DMS53 treated with DMSO at 0.1 percent for 48 hours (cell line): ENCODE measurements around the gene NCOA5.

Experiments
- DNase-seq: peaks from one replicate; lab custom pipeline; 2025; ENCODE audit not compliant: unreplicated experiment; lab: John Stamatoyannopoulos, UW

NCOA5 gene

GRCh38 chr20:46044896-46045295 is 44.9 kb downstream of the NCOA5 start:
- DNase-seq, result no peak

GRCh38 chr20:46043556-46043955 is 46.2 kb downstream of the NCOA5 start:
- no peak for DNase-seq

GRCh38 chr20:46040902-46041535 is 48.7 kb downstream of the NCOA5 start:
- no peak for DNase-seq

GRCh38 chr20:46037036-46037435 is 52.7 kb downstream of the NCOA5 start:
- no peak for DNase-seq

- DNase-seq, result no peak
Measured at GRCh38 chr20:46036370-46036769, 53.4 kb downstream of the NCOA5 start.

GRCh38 chr20:46035713-46036112 is 54.0 kb downstream of the NCOA5 start:
- no peak for DNase-seq

- DNase-seq, result no peak
Measured at GRCh38 chr20:46035253-46035652, 54.5 kb downstream of the NCOA5 start.

- DNase-seq, result no peak
Measured at GRCh38 chr20:46034039-46034438, 55.7 kb downstream of the NCOA5 start.

- peak; percentile 70 for DNase-seq
Measured at GRCh38 chr20:46031701-46032254, 58.0 kb downstream of the NCOA5 start.

GRCh38 chr20:46031014-46031569 is 58.7 kb downstream of the NCOA5 start:
- DNase-seq, result no peak

GRCh38 chr20:46030284-46031013 is 59.3 kb downstream of the NCOA5 start:
- DNase-seq, result no peak

- DNase-seq, result no peak
Measured at GRCh38 chr20:46028772-46029371, 60.9 kb downstream of the NCOA5 start, which contains the start of gene SLC12A5. Gene SLC12A5 (plus strand): TSS chr20:46029215. CDS start chr20:46029345, 130 bp downstream.

GRCh38 chr20:46028110-46028509 is 61.7 kb downstream of the NCOA5 start:
- no peak for DNase-seq

- DNase-seq, result peak; percentile 8
Measured at GRCh38 chr20:46027245-46027853, 62.4 kb downstream of the NCOA5 start.

GRCh38 chr20:46025376-46025783 is 64.4 kb downstream of the NCOA5 start:
- DNase-seq, result no peak

- DNase-seq, result no peak
Measured at GRCh38 chr20:46023999-46024398, 65.8 kb downstream of the NCOA5 start.

- DNase-seq, result no peak
Measured at GRCh38 chr20:46023148-46023484, 66.6 kb downstream of the NCOA5 start.

GRCh38 chr20:46022411-46023147 is 67.2 kb downstream of the NCOA5 start:
- DNase-seq, result peak; percentile 68

GRCh38 chr20:46021361-46022359 is 68.1 kb downstream of the NCOA5 start:
- peak; percentile 38 for DNase-seq
